Fibroblast of skin of left quadriceps (primary cell): ENCODE measurements around the gene PLCG2.
"Not testable (repeated sequence)": the region's sequence is repeated elsewhere in the genome, so short reads cannot be mapped to it uniquely, and the experiment has no call there.

ENCODE experiments used
- DNase-seq, 2 experiments: peaks; one replicate each; pipeline ENCODE4 v3.0.0-alpha.2; 2013; ENCODE audit warnings: low read depth in 2 of 2

The PLCG2 gene

GRCh38 chr16:81877490-81877889 lies 98.4 kb downstream of the PLCG2 start:
- DNase-seq: not testable (repeated sequence)

- DNase-seq: no peak
These were observed 99.4 kb downstream of the PLCG2 start for GRCh38 chr16:81878529-81878928.

- DNase-seq: no peak
These were observed 100.5 kb downstream of the PLCG2 start for GRCh38 chr16:81879625-81880024.

- no peak for DNase-seq
These were observed 101.7 kb downstream of the PLCG2 start for GRCh38 chr16:81880816-81881215.

GRCh38 chr16:81881228-81881627 lies 102.1 kb downstream of the PLCG2 start:
- DNase-seq: no peak

- DNase-seq: no peak
These were observed 103.5 kb downstream of the PLCG2 start for GRCh38 chr16:81882559-81882958.

GRCh38 chr16:81883235-81883634 lies 104.1 kb downstream of the PLCG2 start:
- no peak for DNase-seq

GRCh38 chr16:81885976-81886586 lies 107.0 kb downstream of the PLCG2 start:
- no peak for DNase-seq

GRCh38 chr16:81888520-81889394 lies 109.7 kb downstream of the PLCG2 start:
- DNase-seq: no peak

GRCh38 chr16:81891736-81892364 lies 112.8 kb downstream of the PLCG2 start:
- DNase-seq: no peak

GRCh38 chr16:81894592-81894991 lies 115.5 kb downstream of the PLCG2 start:
- DNase-seq: no peak

- DNase-seq: no peak
These were observed 117.8 kb downstream of the PLCG2 start for GRCh38 chr16:81896902-81897301.

- no peak for DNase-seq
These were observed 120.5 kb downstream of the PLCG2 start for GRCh38 chr16:81899601-81900000.

GRCh38 chr16:81900014-81900413 lies 120.9 kb downstream of the PLCG2 start:
- DNase-seq: no peak

GRCh38 chr16:81900456-81900855 lies 121.4 kb downstream of the PLCG2 start:
- DNase-seq: no peak

GRCh38 chr16:81901484-81901883 lies 122.4 kb downstream of the PLCG2 start:
- DNase-seq: no peak

- DNase-seq: no peak
These were observed 122.9 kb downstream of the PLCG2 start for GRCh38 chr16:81902025-81902424.

- DNase-seq: no peak
These were observed 125.2 kb downstream of the PLCG2 start for GRCh38 chr16:81904320-81904719.

- DNase-seq: no peak
These were observed 126.2 kb downstream of the PLCG2 start for GRCh38 chr16:81905277-81905676.

GRCh38 chr16:81907681-81908080 lies 128.6 kb downstream of the PLCG2 start:
- DNase-seq: no peak

- no peak for DNase-seq
These were observed 129.6 kb downstream of the PLCG2 start for GRCh38 chr16:81908466-81909262.

GRCh38 chr16:81910366-81910885 lies 131.3 kb downstream of the PLCG2 start:
- DNase-seq: no peak
